Cerebellar nuclear complex (tissue), 1 donor: ENCODE data around the gene UGT1A6.

Experiments used
- DNase-seq, 2 experiments: peaks; one replicate each; lab custom pipeline; 2025; lab: John Stamatoyannopoulos, UW

Gene UGT1A6

DNA sequence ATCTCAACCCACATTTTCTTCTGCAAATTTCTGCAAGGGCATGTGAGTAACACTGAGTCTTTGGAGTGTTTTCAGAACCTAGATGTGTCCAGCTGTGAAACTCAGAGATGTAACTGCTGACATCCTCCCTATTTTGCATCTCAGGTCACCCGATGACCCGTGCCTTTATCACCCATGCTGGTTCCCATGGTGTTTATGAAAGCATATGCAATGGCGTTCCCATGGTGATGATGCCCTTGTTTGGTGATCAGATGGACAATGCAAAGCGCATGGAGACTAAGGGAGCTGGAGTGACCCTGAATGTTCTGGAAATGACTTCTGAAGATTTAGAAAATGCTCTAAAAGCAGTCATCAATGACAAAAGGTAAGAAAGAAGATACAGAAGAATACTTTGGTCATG is 75.4 kb downstream of the UGT1A6 start:
- DNase-seq: no peak

DNA sequence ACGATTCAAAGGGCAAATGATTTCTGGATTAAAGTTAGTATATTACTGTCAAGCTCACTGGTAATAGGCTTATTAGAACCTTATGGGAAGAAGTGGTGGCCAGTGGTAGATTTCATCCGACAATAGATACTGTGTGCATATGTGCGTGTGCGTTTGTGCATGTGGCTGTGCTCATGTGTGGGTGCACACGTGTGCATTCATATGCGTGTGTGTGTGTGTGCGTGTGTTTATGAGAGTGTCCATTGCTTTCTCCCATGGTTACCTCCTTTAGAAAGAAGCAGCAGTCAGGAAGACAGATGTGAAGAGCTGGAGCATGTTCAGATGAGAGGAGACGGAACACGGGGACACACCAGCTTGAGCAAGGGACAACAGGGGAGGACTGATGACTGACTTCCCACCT is 76.6 kb downstream of the UGT1A6 start:
- DNase-seq: no peak

DNA sequence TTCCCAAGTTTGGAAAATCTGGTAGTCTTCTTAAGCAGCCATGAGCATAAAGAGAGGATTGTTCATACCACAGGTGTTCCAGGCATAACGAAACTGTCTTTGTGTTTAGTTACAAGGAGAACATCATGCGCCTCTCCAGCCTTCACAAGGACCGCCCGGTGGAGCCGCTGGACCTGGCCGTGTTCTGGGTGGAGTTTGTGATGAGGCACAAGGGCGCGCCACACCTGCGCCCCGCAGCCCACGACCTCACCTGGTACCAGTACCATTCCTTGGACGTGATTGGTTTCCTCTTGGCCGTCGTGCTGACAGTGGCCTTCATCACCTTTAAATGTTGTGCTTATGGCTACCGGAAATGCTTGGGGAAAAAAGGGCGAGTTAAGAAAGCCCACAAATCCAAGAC is 79.5 kb downstream of the UGT1A6 start:
- DNase-seq: no peak

DNA sequence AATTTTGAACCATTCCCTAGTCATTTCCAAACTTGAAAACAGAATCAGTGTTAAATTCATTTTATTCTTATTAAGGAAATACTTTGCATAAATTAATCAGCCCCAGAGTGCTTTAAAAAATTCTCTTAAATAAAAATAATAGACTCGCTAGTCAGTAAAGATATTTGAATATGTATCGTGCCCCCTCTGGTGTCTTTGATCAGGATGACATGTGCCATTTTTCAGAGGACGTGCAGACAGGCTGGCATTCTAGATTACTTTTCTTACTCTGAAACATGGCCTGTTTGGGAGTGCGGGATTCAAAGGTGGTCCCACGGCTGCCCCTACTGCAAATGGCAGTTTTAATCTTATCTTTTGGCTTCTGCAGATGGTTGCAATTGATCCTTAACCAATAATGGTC is 79.9 kb downstream of the UGT1A6 start:
- no peak for DNase-seq

DNA sequence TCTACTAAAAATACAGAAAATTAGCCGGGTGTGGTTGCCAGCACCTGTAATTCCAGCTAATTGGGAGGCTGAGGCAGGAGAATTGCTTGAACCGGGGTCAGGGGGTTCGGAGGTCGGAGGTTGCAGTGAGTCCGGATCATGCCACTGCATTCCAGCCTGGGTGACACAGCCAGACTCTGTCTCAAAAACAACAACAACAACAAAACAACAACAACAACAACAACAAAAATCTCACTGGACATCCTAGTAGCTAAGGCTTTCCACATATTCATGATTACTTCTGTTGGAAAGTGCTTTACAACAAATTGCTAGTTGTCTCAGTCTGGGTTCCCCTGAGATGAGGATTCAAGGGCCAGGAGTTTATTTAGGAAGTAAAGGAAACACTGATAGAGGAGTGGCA is 81.2 kb downstream of the UGT1A6 start:
- no peak for DNase-seq

DNA sequence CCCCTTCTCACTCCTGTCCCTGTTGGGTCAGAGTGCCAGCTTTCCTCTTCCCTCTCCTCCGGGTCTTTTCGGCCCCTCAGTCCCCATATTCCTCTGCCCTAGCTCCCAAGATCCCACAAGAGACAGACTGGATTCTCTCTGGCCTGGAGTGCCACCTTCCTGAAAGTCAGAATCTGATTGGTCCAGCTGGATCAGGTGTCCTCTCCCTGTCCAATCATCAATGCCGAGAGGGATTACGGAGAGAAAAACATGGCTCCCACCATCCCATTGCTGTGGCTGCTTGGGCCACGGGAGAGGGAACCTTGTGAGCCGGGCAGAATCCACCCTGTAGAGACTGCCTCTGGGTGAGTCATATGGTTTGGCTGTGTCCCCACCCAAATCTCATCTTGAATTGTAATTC is 82.7 kb downstream of the UGT1A6 start:
- DNase-seq: no peak

DNA sequence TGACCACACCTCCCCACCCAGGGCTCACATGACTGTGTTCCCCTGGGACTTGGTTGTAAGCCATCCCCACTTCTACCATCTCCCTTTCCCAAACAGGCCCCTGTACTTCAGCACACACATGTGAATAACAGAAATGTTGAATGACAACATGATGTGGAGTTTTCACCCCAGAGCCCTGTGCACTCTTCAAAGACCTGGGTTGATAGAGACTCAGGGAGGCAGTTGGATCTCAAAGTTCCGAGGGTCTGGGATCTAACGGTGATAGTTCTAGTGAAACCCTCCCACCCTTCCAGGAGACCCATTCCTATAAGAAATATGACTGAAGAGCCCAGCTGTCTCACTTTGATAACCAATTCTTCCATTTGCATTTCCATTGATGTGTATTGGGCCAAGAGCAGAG is 85.3 kb downstream of the UGT1A6 start, which contains the start of gene MROH2A:
Gene MROH2A (plus strand): TSS at position 301 of the 400 bp plus-strand sequence. CDS start 1,029 bp downstream, outside the sequence.
- DNase-seq: no peak

DNA sequence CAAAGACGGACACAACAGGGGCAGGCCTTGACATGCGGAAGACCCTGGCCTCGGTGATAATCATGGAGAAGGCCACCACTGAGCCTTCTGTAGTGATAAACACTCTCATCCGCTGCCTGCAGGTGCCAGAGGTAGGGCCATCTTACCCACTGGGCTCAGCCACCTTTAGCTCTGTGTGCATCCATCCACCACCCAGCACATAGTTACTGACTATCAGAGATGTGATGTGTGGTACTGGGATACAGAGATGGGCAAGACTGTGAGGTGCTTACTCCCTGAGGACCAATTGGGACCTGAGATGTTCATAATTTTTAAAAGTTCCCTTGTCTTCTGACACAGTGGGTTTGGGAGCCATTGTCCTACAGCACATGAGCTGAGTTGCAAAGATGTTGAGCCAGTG is 87.0 kb downstream of the UGT1A6 start:
- DNase-seq: no peak

DNA sequence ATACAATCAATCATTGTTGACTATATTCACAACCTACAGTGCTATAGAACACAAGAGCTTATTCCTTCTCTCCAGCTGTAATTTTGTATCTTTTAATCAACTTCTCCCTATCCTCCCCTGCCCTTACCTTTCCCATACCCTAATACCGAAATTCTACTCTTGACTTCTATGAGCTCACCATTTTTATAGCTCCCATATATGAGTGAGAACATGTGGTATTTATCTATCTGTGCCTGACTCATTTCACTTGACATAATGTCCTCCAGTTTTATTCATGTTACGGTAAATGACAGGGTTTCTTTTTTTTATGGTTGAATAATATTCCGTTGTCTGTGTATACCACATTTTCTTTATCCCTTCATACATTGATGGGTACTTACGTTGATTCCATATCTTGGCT is 88.1 kb downstream of the UGT1A6 start:
- no peak for DNase-seq

DNA sequence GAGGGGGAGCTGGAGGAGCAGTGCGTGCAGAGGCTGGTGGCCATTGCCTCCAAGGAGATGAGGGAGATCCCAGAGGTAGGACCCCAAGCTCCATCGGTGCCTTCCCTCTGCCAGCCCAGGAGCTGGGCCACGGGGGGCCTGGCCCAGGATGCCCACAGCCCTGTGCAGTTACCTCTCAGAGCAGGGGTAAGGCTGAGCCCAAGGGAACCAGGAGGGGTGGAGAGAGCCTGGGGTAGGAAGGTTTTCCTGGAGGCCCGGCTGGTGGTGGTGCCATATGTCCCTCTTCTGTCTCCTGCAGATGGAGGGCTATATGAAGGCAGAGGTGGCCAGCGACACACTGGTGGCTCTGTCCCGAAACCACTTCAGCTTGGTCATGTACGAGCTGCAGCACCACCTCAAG is 96.9 kb downstream of the UGT1A6 start:
- DNase-seq: no peak

DNA sequence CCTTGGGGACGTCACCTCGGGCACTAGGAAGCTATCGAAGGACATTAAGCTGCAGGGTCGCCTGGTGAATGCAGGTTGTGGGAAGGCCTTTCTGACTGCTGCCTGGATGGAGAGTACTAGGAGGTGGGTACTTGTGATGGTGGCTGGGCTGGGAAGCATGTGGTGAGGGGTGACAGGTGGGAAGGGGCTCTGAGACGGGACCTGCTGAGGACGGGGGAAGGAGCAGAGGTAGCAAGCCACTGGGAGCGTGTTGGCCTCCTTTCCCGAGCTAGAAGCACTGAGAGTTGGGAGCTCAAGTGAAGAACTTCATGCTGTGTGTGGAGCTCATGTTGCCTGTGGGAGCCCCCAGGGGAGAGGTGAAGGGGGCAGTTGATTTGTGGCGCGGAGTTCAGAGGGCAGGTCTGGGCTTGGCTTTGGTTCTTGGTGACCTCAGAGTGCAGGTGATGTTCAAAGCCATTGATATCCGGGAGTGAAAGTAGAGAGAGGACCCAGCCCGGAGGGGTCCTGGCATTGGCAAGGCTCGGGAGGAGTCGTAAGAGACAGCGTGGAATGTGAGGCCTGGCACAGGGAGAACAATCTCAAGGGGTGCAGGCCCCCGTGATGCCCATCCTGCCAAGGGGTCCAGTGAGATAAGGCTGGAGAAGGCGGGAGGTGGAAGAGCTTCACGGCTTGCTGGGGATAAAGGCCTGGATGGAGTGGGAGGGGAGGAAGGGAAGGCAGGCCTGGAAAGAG is 98.6 kb downstream of the UGT1A6 start:
- DNase-seq: no peak

DNA sequence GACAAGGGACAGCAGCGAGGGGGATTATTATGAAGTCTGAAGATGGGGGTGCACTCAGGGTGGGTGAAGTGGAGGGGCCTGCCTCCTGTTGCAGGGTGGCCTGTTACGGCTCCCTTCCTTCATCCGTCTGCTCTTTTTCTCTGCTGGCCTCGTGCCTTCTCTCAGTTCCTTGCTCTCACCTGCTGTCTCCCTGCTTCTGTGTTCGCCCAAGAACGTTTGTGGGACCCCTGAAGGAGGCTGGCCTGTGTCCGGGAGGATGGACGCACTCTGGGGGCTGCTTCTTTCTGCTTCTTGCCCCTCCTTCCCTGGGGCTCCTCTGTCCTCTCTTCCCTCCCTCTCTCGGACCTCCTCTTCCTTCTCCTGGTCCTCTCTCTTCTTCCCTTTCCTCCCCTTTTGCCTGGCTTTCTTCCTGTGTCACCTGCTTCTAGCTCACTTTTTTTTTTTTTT is 99.2 kb downstream of the UGT1A6 start:
- no peak for DNase-seq

DNA sequence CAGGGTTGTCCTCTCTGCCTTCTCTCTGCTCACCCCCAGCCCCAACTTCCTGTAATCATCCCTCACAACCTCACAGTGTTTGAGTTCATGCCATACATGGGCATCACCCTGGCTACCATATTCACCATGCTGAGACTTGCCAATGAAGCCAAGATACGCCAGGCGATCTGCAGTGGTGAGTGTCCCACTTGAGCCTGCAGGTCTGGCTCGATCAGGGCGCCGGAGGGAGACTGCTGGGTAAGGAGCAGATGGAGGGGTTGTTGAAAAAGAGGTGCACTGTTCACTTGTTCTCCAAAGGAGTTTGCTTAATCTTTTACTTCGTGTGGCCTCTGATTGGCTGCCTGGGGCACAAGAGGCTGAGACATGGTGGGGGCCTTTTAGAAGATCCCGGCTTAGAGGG is 100.0 kb downstream of the UGT1A6 start:
- no peak for DNase-seq

DNA sequence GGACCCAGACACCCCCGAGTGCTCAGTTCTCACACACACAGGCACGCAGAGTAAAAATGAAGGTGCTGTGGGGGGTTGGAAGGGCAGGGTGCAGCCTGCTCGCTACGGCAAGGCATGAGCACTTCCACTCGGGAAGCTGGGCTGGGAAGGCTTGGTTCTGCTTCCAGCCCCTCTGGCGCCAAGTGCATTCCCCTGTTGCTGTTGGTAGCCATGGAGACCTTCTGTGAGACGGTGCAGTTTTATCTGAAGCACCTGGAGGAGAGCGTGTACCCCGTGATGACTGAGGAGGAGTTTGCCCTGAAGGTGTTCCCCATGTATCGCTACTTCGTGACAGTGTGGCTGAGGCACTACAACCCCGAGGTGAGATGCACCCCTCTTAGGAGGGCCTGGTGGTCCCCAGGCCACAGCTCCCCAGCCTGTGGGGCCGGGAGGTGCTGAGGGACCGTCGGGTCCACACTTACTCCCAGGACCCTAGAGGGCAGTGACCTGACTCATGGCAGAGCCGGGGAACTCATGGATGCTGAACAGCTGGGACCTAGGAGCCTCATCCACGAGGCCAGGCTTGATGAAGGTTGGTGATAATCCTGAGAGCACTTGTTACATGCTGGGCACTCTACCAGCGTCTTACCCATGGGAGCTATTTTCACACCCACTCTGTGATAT is 100.9 kb downstream of the UGT1A6 start:
- no peak for DNase-seq

DNA sequence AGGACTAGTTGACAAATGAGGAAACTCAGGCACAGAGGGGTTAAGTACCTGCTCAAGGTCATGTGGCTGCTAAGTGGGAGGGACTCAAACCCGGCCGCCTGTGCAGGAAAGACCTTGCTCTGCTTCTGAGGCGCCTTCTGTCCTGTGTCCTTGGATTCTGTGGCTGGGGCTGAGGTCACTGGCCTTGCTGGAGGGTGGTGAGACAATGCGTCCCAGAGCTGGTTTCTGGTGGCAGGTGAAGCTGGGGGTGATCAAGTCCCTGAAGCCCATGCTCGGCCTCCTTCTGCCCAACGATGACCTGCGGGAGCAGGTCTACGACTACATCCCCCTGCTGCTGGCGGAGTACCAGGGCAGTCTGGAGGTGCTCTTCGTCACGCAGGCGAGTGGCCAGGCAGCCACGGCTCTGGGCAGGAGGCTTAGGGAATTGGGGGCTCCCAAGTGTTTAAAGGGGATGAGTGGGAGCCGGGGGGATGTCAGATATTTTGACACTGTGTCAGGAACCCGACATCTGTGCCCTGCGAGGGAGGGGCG is 101.5 kb downstream of the UGT1A6 start:
- no peak for DNase-seq

DNA sequence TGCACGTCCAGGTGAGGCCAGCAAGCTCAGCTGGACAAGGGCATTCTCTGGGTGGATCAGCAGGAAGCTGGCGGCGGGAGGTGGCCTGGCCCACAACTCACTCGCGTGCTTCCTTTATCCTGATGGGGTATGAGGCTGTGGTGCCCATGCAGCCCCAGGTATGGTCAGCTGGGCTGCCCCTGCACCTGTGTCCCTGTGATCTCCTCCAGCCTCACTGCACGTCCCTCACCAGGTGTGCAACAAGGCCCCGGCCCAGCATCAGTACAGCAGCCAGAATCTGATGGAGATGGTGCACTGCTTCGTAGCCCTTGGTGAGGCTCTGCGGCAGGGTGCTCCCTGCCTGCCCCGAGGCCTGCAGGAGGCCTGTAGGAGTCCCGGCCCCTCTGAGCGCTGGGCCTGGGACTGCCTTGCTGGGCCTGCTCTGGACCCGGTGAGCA is 103.1 kb downstream of the UGT1A6 start:
- DNase-seq: no peak

DNA sequence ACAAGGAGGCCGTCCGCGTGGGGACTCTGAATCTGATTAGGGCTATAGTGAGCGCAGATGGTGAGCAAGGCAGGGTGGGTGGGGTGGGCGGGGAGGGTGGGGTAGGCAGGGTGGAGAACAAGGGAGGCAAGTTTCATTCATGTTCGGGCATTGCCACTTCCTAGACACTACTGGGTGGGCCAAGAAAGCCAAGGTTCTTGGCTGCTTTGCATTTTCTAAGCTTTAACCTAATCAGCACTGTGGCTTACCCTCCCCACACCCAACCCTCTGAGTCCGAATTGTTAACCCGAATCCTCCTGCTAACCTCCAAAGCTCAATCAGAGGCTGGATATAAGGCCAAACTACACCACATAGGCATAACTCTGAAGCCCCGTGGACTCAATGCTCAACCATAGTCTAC is 103.6 kb downstream of the UGT1A6 start:
- no peak for DNase-seq

DNA sequence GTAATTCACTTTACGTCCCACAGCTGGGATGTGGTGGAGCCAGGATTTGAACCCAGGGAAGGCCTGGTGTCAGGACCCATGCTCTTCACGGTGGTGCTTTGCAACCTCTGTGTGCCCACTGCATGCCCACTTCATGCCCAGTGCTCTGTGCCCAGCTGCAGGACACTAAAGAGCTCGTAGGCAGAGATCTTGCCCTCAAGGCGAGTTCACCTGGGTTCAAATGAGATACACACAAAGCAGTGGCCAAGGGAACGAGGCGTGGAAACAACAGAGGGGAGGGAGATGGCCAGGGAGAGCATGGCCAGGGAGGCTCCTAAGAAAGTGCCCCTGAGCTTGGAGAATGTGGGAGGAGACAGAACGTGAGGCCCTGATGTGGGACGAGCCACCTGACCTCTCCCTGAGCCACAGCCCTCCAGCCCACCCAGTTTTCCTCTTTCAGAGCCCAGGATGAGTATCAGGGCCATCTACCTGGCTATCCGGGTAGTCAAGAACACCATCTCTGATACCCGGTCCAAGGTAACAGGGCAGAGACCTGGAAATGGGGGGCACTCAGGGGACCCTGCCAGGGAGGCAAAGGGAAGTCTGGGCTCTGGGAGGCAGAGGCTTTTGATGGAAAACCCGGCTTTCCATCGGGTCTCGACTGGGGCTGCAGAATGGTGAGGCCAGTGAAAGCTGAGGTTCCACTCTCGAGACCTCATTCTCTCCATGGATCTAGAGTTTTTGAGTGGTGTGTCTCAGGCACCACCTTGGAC is 105.8 kb downstream of the UGT1A6 start:
- no peak for DNase-seq

DNA sequence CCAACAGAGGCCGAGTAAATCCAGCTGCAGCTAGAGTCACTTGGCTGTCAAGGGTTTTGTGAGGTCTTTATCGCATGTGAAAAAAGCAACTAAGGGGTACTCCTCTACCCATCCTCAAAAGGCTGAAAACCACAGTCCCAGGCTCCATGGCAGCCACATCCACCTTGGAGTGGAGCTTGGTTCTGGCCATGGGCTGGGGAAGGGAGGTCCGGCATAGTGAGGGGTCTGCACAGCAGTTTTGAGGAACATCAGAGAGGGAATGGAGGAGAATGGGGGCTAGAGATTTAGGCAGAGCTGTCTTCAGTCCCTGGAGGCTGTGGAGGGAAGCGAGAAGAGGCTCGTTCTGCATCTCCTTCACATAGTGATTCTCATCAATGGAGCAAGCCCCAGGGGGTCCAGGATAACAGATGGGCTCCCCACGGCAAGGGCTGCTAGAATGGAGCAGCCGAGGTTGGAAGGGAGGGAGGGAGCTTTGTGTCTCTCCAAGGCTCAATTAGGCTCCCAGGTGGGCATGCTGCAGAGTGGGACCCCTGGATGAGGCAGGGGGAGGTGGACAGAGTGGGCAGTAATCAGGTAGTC is 106.5 kb downstream of the UGT1A6 start:
- no peak for DNase-seq

DNA sequence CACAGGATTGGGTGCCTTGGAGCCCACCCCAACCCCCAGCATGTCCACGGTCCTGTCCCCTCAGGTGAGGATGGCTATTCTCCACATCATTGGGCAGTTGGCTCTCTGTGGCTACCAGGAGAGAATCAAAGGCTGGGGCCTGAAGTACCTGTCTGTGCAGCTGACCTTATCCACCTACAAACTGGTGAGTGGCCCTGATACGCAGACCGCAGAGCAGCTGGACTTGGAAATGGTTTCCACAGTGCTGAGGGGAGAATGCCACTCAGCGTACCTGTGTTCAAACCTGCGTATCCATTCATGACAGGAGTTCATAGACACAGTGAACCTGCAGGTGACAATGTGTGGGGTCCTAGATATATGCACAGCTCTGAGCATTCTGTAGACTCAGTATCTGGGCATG is 107.0 kb downstream of the UGT1A6 start:
- DNase-seq: no peak

DNA sequence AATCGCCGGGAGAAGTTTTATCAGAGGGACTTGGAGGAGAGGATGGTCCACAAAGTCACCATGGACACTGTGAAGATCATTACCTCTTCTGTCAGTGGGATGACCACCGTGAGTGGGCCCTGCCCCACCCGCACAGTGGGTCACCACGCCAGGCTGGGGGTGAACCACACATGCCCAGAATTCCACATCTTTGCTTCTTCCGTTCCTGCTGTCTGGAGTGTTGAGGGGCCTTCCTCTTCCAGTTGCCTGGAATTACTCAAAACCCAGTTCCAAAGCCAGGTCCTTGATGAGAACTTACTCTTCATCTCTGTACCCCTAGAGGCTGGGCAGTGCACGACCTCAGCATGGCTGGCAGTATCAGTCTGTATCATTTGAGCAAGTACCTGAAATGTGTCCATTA is 107.5 kb downstream of the UGT1A6 start:
- no peak for DNase-seq
